ENCODE results near the gene ETS2.

The ETS2 gene

DNA sequence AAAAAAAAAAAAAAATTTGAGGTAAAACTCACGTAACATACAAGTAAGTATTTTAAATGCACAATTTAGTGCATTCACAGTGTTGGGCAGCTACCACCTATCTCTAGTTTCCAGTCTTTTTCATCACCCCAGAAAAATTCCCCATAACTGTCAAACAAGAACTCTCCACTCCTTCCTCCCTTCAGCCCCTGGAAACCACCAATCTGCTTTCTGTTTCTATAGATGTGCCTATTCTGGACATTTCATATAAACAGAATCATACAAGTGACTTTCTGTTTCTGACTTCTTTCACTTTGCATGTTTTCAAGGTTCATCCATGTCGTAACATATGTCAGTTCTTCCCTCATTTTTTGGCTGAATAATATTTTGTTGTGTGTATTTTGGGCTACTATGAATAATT, 24.9 kb upstream of the ETS2 start:
- DNase-seq, result no peak

DNA sequence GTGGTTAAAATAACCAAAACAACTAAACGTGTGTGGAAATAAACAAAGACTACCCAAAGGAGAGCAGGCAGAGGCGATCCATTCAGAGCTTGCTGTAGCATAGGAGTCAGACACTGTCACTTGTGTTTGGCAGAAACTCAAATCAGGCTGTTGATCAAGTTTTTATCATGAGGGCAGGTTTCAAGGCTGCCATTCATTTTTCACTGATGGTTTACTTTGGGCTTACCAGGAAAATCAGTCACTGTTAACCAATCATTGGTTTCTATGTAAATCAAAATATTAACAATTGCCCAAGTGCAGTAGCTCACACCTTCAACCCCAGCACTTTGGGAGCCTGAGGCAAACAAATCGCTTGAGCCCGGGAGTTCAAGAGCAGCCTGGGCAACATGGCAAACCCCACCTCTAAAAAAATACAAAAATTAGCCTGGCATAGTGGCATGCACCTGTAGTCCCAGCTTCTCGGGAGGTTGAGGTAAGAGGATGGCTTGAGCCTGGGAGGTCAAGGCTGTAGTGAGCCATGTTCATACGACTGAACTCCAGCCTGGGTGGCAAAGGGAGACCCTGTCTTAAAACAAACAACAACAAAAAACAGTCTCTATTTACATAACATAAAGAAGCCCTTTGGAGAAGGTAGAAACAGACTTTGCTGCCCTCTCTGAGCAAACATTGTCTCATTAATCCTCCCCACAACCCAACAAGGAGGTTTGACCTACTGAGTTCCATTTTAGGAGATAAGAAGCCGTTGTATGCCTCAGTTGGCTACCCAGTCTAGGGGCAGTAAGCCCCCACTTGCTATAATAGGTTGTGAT, 21.1 kb upstream of the ETS2 start:
- DNase-seq, result no peak

DNA sequence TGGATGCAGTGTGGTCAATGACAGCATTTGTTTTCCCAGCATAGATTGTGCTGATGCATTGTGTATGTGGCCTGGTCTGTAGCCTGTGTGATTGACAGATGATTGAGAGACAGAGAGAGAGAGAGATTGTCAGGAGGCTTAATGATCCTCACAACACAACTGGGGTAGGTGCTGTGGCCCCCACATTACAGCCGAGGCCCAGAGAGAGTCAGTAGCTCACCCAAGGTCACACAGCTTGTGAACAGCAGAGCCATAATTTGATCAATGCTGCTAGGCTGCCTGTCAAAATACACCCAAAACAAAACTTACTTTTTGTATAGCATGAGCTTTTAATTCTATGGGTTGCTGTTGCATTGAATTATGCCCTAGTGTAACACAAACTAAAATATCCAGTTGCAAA, 20.2 kb upstream of the ETS2 start:
- no peak for DNase-seq

DNA sequence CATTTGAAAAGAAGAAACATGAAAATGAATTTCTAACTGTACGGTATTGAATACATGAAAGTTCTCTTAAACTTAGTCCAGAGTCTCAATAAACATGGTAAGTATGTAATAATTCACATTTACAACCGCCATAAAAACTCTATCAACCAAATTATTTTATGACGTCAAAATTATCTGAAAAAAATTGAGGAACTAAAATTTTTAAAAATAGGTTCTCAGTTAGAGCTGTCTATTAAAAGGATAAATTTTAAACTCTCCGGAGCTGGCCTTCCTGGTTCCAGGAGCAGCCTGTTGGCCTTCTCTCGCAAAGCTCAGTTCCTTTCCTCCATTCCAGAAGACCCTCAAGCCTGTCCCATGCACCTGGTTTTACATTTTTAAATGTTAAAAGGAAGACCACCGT, 18.7 kb upstream of the ETS2 start:
- no peak for DNase-seq

DNA sequence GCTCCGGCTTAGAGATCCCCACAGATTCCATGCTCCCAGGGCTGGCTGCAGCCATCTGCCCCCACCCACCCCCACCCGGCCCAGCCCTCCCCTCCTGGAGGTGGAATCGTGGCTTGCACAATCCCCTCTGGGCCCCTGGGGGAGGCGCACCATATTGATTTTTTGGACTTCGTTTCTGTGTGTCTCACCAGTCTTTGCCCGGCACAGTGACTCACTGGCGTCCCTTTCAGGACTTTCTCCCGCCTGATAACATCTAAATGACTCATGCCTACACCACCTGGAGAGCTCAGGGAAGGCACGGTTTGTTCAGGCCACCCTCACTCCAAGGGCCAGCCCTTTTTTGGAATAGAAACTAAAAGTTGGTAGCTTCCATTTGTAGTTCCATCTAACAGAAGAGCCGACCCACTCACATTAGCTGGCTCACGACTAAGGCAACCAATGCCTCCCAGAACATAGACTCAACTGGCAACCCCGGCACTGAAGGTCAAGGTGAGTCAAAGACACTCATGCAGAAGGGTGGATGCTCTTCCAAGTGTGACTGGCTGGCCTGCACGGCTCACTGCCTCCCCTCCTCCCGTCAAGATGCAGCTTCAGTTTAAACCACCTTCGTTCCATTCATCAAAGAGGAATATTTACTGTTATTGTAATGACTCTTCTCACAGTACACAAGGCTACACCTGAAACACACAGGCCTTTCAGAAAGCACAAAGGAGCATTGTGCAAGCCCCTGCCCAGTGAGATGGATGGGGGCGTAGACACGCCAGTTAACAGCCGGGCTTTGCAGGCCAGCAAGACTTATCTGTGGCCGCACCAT, 18.1 kb upstream of the ETS2 start:
- DNase-seq, result no peak

DNA sequence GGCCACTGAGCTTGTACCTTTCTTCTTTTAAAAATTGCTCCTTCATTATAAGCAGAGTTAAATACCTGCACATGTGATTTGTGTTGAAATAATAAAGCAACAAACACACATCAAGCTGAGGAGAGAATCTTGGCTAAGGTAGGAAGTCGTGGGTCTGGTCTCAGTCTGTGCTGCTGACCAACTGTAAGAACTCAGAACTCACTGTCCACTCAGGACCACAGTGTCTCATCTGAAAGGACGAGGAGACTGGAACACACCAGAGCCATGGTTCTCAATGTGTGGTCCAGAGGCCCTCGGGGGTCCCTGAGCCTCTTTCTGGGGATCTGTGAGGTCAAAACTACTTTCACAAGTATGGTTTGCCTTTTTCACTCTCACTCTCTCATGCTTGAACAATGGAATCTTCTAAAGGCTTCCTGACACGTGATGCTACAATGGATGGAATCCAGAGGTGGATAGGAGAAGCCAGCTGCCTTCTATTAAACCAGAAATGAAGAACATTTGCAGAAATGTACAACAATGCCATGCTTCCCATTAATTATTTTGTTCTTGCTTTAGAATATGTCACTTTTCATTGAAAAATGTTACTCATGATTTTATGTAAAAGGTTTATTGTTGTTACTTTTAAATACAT, 17.3 kb upstream of the ETS2 start:
- no peak for DNase-seq

DNA sequence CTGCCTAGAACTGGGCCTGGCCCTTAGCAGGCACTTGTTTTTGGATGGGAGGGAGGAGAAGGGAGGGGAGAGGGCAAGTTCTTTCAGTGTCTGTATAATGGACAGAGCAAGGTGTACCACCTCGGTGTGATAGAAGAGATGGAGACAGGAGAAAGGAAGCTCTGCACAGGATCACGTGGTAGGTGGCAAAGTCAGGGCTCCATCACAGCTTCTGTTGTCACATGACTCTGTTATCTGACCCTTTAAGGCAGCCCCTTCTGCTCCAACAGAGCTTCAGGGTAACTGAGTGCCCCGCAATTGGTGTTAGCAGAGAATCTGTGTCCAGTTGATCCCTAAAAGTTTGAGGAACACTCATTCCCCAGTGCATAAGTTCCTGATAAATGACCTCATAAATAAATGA, 16.5 kb upstream of the ETS2 start:
- DNase-seq, result no peak

DNA sequence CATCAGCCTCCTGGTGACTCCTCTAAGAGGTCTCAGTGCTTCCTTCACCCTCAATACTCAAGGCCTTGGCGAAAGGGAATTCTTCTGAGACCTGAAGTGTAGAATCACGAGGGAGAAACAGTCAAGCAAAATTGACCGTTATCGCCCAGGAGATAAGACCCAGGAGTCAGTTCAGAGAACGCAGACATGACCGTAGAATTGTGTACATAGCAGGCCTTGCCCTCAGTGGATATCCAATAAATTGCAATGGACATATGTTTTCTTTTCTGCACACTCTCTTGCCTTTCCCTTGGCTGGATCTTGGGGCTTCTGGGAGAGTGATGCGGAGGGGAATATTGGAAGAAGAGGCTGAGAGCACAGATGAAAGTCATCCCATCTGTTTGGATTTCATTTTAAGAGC, 15.7 kb upstream of the ETS2 start:
- no peak for DNase-seq

DNA sequence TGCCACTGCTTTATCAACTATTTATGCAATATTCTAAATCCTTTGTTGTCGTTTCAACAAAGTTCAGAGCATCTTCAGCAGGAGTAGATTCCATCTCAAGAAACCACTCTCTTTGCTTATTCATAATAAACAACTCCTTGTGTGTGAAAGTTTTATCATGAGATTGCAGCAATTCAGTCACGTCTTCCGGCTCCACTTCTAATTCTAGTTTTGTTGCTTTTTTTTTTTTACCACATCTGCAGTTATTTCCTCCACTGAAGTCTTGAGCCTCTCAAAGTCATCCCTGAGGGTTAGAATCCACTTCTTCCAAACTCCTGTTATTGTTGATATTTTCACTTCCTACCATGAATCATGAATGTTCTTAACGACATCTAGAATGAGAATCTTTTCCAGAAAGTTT, 14.8 kb upstream of the ETS2 start:
- no peak for DNase-seq

DNA sequence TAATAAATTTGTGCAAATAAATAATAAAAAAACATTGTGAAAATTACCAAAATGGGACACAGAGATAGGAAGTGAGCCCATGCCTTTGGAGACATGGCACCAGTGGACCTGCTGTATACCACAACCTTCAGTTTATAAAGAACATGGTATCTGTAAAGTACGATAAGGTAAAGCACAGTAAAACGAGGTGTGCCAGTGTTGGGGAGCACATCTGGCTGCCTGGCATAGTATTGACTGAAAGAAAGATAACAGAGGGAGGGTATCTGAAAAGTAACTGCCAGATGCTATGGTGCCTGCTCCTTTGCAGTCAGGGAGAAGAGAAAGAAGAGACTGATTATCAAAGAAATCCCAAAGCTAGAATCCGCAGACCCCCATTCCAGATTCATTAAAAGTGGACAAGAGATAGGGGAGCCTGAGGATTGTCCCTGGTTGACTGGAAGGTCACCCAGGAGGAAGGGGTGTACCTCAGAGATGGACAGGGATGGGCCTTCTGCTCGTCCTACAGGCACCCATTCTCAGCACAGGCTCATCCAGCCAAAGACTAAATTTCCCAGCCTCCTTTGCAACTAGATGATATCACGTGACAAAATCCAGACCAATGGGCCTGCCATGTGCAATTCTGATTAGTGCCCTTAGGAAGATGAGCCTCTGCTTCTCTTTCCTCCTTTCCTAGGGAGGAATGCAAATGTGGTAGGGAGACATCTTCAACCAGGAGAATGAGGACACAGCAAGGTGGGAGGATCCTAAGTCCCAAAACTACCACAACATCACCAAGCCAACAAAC, 12.9 kb upstream of the ETS2 start:
- no peak for DNase-seq

DNA sequence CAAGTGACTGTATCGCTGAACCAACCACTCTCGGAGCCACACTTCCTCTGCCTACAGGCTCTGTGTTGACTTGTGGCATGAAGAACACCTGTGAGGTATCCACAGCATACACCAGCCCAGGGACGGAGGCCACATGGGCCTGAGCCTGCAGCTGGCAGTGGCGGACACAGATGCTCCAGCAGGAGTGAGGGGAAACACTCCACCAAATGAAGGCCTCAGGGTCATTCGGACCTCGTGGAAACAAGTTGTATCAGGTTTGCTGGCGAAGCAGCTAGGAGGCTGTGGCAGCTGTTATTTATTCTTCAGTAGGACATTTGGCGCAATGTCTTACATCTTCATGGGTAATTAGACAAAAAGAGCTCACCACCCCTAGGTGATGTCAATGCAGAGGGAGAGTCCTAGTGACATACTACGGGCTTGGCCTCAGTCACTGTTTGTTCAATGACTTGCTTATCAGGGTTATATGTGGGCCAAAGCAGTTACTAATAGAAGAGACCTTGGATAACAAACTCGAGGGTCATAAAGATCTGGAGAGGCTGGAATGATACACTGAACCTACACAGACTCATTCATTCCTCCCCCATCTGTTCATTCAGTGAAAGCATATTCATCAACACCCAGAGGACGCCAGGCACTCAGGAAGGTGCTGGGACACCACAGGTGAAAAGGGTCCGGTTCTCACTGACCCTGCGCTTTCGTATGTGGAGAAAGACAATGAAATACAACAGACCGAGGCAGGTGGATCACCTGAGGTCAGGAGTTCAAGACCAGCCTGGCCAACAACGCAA, 11.6 kb upstream of the ETS2 start:
- DNase-seq, result no peak

DNA sequence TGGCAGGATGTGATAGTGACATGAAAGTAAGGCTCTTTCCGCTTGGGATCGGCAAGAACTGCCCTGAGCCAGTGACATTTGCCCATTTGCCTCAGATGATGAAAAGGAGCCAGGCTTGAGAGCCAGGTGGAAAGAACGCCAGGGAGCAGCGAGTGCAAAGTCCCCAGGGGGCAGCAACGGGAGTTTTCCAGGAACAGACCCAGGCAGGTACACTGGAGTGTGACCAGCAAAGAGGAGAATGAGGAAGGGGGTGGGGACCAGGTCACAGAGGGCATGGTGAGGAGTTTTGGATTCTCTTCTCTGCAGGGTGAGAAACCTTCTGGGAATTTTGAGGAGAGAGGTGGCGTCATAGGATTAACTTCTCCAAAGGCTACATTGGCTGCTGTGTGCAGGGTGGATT, 10.8 kb upstream of the ETS2 start:
- DNase-seq, result no peak

DNA sequence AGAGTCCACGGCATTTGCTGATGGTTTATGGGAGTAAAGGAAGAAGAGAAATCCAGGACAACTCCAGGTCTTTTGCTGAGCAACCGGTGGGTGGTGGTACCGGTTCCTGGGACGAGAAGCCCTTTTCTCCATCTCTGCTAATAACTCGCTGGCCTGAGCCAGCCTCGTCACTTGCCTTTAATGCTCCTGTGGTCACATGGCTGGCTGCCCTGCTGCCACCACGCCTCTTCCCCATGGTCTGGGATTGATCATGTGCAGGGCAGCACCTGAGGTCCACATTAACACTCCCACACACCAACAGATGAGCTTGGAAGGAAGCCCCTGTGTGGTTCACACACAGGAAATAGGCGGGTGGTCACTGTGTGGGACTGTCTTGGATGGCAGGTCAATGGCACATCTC, 10.3 kb upstream of the ETS2 start:
- DNase-seq, result no peak

DNA sequence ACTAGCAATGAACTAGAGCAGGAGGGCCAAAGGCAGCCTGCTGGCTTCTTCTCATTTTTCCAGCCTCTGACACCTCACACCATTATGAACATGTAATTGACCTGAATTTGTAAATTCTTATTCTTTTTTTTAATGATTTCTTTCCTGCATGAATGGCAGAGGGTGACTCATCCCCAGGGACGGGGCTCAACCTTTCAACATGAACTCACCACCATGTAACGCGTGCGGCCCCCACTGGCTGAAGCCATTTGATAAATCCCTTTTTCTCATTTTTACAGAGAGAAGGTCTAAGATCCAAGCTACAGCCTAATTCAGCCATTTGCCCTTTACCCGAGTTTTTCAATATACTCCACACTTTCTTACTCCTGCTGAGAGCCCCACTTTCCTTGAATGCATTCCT, 9.3 kb upstream of the ETS2 start:
- DNase-seq, result no peak

DNA sequence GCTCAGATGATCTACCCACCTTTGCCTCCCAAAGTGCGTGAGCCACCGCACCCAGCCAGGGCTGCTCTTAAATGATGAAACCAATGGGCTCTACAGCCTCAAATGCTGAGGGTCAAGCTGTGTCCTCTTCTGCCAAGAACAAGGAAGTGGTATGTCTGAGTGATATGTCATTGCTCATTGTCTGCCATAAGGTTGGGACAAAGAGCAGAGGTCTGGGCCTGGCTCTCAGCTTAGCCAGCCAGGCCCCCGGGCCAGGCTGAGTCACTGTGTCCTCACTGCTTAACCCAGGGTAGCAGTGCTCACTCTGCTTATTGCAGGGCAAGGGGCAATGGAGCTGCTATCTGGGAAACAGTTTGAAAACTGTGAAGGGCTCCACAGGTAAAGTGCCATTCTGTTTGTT, 8.3 kb upstream of the ETS2 start:
- DNase-seq, result no peak

DNA sequence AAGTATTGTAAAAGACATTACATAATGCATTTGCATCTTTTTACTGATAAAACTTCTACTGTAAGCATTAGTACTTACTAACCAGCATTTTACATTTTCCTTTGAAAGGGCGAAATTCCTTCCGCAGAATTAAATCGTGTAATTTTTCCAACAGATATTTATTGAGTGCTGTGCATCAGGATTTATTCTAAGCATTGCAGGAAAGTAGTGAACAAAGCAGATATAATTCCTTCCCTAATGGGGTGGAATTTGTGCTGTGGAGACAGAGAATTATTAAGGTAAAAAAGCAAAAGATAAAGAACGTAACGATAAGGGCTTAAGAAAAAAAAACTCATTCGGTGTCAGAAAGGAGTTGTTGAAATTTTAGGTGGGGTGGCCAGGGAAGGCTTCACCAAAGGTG, 7.6 kb upstream of the ETS2 start:
- no peak for DNase-seq

DNA sequence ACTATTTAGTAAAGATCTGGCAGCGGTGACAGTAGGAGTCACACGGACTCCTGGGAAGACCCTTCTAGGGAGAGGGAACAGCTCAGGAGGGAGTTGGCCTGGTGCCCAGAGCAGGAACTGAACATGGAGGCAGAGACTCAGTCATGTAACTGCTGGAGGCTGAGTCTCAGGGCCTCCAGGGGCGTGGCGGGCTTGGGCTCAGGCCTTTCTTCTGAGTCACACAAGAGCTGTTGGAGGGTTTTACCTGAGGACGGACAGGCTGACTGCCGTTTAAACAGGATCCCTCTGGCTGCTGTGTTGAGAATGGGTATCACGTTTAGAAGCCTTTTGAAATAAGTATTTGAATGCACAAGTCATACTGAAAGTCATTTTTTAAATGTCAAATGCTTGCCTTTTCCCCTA, 7.2 kb upstream of the ETS2 start:
- no peak for DNase-seq

DNA sequence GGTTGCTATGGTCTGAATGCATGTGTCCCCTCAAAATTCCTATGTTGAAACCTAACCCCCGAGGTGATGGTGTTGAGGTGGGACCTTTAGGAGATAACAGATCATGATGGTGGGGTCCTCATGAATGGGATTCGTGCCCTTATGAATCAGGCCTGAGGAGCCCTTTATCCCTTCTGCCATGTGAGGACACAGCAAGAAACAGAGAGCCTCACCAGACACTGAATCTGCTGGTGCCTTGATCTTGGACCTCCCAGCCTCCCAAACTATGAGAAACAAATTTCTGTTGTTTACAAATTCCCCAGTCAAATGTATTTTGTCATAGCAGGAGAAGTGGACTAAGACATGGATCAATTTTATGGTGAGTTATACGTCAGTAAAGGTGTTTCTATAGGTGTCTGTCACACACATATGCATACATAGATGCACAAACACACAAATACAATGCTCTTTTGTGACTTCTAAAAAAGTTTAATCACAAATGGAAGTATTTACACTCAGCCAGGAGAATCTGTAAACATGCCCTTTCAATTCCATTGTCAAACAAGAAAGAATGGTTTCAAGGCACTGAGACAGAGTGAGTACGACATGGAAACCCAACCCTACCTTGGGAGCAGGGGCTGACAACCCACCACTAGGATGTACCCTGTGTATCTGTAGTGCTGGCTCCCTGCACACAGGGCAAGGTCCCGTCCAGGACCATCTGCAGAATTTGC, 5.5 kb upstream of the ETS2 start:
- DNase-seq, result no peak

DNA sequence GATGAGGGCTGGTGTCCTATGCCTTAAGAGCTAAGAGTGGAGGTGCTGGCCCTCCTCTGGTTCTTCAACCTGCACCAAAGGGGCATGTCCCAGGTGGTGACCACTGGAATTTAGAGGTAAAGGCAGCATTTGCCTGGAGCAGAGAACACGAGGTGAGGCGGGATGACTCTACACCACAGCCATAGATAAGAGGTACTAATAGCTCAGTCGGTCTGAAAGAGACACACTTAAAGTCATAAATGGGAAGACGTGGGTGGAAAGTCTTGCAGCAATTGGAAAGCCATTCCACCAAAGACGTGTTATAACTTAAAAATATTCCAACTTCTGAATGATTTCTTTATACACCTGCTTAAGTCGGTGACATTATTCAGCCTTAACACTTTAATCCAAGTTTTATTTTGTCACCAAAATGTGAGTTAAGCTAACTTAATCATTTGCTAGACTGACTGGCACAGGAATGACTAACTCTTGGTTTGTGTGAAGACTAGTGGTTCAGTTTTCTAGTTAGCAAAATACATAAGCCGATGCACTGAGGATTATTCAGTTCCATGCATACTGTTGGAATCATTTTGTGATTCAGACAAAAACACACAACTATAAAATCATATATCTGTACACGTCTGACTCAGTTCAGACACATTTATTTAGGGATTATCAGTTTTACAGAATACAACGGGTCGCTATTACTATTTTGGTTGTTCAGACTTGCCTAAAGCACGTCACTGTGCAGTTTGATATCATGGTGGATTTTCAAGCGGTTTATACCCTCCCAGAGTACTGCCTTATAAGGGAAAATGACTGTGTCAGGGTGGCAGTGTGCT, 4.6 kb upstream of the ETS2 start:
- no peak for DNase-seq
